Superior temporal gyrus (tissue), 1 donor: ENCODE data around the gene HAND1.
"Not testable (repeated sequence)": the region's sequence is repeated elsewhere in the genome, so short reads cannot be mapped to it uniquely, and the experiment has no call there.

Source experiments
- DNase-seq: peaks from one replicate; pipeline ENCODE4 v3.0.0-alpha.2; 2016; ENCODE audit errors: extremely low spot score

HAND1 gene

DNA sequence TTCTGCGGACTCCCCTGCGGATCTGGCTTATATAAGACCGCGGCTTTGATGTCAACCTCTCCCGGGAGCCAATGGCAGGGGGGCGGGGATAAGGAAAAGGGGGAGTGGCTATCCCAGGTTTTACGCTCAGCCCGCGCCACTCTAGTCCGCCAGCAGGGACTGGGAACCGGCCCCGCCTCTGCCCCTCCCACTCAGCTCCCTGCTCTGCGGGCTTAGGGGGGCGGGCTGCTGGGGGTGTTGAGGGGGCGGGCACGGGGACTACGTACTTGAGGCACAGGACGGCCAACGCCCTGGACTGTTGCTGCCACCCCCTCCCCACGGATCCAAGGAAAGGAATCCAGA is at the start of gene HAND1:
Gene HAND1, minus strand, starts transcription at position 4 of the 342 bp plus-strand sequence. CDS start 219 bp downstream, outside the sequence.
- DNase-seq = no peak

DNA sequence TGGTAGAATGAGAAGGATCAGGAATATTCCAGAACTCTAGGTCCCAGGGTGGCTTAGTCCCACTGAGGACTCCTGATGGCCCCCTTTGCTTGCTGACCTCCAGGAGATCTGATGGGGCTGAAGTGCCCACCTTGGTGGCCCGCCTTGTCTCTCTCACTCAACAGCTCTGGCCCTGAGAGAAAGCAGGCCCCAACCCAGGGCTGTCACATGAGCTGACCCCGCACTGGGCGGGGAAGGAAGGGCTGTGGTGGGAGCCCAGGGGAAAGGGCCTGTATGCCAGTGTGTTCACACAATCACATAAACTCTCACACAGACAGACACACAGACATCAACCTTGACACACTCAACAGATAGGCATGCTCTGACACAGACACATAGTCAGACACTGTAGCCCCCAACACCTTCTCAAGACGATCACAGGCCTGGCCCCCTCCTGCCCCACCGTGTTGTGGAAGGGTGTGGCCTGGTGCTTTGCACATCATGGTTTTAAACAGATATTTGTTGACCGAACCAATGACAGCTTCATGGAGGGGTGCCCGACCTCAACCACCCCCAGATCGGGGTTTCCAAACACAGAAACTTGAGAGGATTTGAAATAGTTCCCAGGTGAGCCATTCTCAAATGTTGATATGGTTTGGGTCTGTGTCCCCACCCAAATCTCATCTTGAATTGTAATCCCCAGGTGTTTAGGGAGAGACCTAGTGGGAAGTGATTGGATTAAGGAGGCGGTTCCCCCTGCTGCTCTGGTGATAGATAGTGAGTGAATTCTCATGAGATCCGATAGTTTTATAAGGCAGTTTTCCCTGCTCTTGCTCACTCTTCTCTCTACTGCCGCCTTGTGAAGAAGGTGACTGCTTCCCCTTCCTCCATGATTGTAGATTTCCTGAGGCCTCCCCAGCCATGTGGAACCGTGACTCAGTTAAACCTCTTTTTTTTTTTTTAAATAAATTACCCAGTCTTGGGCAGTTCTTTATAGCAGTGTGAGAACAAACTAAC is 48.5 kb upstream of the HAND1 start:
- DNase-seq = no peak

DNA sequence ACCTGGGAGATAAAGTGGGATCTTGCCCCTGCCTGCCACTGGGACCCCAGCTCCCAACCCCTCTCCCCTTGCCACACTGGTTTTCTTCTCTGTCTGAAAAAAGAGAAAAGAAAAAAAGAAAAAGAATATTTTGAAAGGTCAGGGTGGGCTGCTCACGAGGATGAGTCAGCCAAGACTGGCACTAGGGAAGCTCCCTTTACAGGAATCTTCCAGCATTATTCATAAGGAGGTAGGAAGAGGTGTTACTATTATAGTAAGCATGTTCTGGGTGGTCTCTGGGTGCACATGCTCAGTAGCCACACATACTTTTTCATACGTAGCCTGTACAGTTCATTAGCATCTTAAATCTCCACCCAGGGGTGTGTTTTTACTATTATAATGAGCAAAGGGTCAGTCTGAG is 46.8 kb upstream of the HAND1 start:
- no peak for DNase-seq

DNA sequence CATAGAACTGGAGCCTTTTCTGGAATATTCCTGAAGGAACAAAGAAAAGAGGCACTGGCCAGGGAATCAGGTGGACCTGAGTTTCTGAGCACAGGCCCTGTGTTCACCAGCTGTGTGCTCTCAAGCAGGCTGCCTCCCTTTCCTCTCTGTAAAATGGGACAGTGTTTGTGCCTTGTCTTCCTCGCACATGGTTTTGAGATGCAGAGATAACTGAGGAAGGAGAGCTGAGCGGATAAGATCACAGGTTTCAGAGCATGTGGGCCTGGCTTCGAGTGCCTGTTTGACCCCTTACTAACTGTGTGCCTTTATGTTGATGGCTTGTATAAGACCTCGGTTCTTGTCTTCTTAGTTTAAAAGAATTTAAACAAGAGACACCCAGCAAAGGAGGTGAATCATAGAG is 46.2 kb upstream of the HAND1 start:
- DNase-seq = no peak

DNA sequence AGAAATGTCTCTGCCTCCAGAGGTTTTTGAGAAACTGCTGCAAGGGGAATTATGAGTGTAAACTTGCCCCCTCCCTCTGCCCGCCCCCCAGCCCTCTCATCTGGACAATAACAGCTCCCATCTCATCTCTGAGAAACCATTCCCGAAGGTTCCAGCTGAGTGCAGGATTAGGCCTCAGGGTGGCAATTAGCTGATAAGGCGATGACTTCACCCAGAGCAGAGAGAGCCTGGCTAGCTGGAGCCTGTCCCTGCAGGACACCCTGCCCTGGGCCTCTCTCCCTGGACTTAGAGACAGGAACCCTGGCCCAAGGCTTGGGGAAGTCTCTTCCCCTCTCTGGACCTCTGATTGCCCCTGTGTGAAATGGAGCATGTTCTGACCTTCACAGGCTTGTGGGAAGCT is 45.7 kb upstream of the HAND1 start:
- no peak for DNase-seq

DNA sequence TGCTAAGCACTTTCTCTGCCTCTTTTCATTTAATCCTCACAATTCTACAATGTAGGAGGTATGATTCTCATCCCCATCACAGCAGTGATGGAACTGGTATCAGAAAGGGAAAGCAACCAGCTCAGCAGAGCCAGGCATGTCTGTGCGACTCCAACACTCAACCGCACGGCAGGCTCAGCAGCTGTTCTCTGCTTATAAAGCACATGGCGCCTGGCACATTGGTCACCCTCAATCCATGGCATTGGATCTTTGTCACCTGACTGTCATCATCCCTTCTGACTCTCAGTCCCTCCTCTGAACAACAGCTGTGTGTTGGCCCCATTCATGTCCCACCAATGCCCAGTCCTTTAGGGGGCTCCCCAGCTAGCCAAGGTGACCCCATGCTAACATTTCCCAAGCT is 45.1 kb upstream of the HAND1 start:
- DNase-seq = no peak

DNA sequence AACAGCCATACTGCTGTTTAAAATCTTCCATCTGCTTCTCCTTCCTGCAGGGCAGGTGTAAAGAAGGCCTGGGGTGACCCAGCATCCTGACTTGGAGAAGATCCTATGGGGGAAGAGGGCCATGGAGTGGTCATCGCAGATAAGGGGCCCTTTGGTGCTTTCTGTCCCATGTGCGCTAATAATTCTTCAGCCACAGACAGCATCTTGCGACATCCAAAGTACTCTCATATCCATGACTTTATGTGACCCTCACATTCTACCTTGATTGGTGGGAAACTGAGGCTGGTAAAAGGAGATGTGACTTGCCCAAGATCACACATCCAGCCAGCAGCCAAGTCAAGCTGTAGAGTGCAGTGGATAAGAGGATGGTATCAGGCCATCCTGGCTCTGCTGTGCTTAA is 44.3 kb upstream of the HAND1 start:
- no peak for DNase-seq

DNA sequence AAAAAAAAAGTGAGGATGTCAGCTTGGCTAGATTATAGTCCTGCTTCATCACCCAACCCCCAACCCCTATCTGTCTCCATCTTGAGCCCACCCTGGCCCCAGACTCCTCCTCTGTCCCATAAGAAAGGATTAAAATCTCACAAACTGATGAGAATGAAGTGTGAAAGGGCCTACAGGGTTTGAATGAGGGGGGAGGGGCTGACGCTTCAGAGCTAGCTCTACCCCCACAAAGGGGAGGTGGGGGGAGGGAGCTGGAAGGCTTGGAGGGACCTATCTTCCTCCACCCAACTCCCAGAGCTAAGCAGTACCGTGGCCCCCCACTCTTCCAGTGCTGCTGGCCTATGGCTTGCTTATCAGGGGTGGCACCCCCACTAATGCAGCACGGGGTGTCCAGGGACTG is 43.7 kb upstream of the HAND1 start:
- no peak for DNase-seq

DNA sequence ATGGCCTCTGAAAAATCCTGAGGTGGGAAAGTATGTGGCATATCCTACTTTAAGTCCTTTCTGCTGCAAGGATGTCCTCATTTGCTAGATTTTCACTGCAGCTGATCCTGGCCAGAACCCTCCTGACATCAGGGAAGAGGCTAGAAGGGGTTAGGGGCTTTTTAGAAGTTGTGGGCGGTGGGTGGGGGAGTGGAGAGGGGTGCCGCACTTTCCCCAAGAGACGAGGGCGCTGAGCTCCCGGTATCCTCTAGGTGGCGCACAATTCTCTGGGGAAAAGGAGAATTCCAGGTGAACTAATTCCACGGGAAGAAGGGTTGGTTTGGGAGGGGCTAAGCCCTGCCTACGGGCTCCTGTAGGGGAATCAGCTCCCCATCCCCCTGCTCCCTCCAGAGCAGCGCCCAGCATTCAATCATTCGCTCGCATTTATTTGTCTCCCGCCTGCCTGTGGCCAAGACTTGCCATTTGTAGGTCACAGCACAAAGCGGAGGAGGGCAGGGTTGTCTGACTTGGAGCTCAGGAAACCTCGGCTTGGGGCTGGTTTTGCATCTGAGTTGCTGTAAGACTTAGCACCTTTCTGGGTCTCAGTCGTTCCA is 42.9 kb upstream of the HAND1 start:
- peak; percentile 51 for DNase-seq

DNA sequence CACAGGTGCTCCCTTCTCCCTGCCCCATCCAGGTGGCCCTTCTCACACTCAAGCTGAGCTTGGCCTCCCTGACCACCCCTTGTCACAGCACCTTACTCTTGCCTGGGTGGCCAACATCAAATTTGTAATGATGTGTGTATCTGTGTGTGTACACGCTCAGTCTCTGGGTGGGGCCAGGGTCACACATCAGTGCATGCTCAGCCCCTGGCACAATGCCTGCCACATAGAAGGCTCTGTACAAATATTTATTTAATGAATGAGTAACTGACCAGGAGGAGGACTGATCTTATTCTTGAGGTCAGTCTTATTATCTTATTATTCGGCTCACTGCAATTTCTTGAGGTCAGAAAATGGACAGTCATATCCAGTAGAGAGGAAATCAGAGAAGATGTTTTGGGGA is 41.3 kb upstream of the HAND1 start:
- DNase-seq = no peak

DNA sequence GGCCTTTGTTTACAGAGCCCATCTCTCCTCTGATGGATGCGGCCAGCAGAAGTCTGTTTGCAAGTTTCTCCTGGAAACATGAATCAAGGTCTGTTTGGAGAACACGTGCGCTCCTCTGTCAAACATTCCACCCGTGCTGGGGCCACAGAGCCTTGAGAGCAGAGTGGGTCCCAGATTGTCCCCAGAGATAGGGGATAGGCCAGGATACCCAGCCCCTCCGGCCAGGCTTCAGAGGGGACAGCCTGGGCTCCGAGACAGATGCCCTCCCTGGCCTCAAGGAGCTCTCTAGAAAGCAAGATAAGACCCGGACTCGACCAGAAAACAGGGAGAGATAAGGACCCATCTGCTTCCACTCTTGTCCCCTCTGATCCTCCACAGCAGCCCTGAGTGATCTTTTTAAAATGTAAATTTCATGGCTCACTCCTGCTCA is 40.4 kb upstream of the HAND1 start:
- no peak for DNase-seq

DNA sequence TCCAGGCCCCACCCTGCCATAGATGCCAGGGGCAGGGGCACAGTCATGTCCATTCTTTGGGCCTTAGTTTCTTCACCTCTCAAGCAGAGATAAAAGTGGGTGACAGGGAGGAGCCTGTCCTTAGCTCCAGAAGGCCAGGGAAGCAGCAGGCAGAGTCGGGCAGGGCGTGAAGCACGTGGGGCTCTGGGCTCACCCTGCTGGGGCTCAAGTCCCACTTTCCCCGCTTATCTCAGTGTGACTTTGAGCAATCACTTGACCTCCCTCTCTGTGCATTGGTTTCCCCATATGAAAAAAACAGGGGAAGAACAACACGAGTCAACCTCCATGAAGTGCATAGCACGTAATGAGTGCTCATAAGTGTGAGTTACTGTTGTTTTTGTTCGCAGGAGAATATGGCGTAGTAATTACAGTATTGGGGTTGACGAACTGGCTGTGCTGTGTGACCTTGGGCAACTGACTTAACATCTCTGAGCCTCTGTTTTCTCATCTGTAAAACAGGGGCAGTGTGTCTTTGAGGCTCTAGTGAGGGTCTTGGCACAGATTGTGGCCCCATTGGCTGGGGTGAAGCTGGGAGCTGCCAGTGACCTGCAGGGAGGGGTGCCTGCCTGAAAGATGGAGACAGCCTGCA is 39.9 kb upstream of the HAND1 start:
- DNase-seq = no peak

DNA sequence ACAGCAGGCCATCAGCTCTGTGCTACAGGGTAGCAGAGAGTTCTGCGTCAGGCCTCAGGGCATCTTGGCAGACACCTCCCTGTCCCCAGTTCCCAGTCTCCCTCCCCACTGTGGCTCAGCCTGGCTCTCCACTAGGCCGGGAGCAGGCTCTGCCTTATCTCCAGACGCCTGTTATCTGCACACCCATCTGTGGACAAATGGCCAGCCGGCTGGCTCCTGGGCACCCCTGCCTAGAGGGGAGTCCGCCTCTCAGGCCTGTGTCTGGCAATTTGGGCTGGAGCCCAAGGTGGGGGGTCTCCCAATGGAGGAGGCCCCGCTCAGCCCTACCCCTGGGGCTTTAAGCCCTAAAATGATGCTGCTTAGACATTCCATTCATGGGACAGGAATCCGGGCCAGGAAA is 39.2 kb upstream of the HAND1 start:
- no peak for DNase-seq

DNA sequence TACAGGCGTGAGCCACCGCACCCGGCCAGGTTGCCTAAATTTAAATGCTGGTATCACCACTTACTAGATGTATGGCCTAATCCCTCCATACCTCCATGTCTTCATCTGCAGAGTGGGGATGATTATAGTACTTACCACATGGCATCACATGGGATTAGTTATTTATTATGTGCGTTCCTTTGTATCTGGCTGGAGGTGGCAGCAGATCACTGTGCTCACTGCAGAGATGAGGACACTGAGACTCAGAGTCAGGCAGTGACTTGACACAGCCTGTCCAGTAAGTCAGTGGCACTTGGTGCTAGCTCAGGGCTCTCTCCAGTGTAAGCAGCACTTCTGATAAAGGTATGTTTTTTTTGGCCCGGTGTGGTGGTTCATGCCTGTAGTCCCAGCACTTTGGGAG is 38.4 kb upstream of the HAND1 start:
- DNase-seq = no peak

DNA sequence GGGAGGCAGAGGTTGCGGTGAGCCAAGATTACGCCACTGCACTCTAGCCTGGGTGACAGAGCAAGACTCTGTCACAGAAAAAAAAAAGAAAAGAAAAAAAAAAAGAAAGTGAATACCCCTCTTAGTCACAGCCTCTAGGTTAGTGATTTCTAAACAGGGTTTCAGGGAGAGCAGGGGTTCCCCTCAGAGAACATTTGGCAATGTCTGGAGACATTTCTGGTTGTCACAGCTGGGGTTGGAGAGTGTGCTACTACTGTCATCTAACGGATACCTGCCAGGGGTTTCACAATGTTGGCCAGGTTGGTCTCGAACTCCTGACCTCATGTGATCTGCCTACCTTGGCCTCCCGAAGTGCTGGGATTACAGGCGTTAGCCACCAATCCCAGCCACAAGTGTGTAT is 37.5 kb upstream of the HAND1 start:
- DNase-seq = not testable (repeated sequence)

DNA sequence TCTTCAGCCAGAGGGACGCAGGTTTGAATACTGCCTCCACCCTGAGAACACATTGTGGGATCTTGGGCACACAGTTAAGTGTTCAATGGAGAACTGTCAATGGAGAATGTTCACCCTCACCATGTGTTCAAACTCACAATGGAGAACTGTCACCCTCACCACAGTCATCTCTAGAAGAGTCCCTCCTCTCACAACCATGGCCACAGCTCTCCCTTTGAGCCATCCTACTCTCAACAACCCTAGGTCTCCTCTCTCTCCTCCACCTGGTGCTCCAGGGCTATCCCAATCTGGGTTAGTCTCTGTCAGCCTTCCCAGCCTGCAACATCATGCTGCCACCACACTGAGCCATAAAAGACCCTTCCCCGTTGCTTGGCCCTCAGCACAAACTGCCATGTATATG is 36.3 kb upstream of the HAND1 start:
- no peak for DNase-seq

DNA sequence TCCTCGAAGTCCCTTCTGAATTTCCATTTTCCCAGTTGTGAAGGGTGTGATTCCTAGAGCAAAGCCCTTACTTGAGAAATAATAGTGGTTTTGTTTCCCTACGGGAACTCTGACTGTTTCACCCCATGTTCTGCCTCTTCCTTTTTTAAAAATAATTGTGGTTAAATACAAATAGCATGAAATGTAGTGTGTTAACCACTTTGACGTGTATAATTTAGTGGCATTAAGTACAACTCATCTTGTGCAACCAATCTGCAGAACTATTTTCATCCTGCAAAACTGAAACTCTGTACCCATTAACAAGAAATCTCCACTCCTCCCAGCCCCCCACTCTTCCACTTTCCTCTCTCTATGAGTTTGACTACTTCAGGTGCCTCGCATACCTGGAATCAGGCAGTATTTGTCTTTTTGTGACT is 35.6 kb upstream of the HAND1 start:
- DNase-seq = no peak

DNA sequence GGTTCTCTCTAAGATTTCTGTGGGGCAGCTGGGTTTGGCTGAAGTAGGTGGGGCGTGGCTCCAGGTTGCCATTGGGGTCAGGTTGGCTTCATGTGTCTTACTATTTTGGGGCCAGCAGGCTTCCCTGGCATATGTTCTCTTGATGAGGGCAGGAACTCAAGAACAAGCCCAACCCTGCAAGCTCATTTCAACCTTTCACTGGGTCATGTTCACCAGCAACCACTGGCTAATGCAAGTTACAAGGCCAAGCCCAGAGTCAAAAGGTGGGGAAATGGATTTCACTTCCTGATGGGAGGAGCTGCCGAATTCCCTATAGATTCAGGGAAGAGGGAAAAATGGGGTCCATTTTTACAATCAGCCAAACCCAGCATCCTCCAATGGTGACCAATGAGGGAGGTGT is 34.0 kb upstream of the HAND1 start:
- no peak for DNase-seq

DNA sequence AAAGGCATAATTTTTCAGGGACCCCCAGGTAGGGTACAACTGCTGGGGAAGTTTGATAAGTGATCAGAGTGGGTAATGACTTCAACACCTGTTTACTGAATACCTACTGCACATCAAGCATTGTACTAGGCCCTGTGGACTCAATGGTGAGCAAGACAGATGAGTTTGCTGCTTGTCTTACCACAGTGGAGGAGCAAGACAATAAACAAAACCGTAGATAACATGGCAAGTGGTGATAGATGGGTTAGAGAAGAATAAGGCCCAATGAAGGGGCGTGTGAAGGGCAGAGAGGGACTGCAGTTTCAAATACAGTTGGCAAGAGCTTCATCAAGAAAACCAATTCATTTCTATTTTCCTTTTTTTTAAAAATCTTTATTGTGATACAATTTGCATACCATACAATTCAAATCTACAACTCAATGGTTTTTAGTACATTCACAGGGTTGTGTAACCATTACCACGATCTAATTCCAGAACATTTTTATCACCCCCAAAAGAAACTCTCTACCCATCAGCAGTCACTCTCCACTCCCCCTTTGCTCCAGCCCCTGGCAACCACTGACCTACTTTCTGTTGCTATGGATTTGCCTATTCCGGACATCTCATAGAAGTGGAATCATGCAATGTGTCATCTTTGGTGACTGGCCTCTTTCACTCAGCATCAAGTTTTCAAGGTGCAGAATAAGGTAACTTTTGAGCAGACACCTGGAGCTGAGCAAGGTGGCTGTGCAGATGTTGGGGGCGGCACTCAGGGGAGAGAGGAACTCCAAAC is 31.9 kb upstream of the HAND1 start:
- DNase-seq = no peak

DNA sequence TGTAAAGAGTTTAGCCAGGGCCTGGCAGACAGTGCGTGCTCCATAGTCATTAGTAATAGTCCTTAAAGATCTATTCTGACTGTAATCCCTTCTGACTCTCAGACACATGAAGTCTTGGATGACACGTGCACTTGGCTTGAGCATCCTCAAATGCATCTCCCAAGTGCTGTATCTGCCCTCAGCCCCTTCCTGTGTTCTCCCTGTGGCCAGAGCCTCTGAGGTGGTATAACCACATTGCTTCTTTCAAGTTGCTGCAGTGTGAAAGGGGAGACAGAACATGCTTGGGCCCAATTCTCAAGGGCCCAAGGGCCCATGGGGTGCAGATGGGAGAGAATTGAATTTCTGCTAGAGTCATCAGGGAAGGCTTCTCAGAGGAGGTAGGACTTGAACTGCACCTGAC is 30.1 kb upstream of the HAND1 start:
- DNase-seq = no peak

DNA sequence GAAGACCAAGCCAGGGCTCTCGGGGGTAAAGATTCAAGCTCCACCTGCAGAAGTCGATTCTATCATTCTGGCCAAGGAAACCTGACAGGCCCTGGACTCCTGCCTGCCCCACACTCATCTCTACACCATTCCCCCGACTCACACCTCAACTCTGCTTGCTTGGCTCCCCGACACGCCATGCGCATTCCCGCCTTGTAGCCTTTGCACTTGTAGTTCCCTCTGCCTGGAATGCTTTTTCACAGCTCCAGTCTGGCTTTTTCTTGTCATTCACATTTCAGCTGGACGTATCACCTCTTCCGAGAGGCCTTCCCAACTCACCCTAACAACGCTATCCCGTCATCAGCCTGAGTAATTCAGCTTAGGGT is 28.7 kb upstream of the HAND1 start:
- DNase-seq = no peak

DNA sequence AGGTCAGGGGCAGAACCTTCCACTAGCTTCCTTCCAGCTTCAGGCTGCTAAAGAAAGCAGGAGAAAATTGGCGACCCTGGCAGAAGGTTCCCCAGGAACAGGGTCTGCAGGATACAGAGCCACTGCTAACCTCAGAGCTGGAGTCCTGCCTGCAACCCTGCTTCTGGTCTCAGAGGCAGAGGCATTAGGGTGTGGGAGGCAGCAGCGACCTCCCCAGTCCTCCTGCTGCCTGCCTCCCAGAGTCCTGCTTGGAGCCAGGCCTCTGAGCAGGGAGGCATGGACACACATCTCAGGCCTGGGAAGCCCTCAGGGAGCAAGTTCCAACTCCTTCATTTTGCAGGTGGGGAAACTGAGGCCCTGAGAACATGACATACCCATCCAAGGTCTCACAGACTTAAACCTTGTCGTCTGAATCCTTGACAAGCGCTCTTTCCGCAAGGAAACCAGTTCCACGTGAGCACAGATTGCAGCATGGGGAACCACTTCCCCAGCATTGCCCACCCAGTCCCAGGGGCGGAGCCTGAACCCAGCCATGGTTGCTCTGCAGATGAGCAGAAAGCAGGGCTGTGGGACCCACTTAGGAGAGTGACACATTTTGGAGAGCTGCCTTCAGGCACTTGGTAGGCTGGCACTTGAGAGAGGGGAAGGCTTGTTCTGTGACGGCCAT is 28.2 kb upstream of the HAND1 start:
- no peak for DNase-seq
